Measurements from ENCODE around the gene OR10G3.

- no peak for TF ChIP-seq CTCF (IDR thresholded peaks at IDR 0.05; ENCODE audit: insufficient read depth, low read depth, low read length)
- no peak for TF ChIP-seq EZH2 (IDR thresholded peaks at IDR 0.05; ENCODE audit: insufficient read depth, low read length)
These were observed 54.3 kb downstream of the OR10G3 start for GRCh38 chr14:21525571-21525961.

All from astrocyte (in vitro differentiated cells and primary cell).